ENCODE results near the gene SBF2. TPM values are rescaled to one million over a fixed set of nuclear protein-coding genes. Genes with fewer than 3 reads are reported as not detected.

SBF2 gene
- total RNA-seq, 3 donors from 2014 or later (not counting 1 experiment from before 2014, with no cell fraction given) = 25.2 to 26.9 (median 26.3) TPM

GRCh38 chr11:9774109-9774508 is 519.9 kb downstream of the SBF2 start:
- no peak overlapping the region for H3K27ac Mint-ChIP-seq
- H3K4me3 Mint-ChIP-seq = no peak overlapping the region
- Histone ChIP-seq H3K9me3 (ENCODE audit: control insufficient read depth, insufficient read depth, low read length) (no peaks in the 10 kb centered on the region), H3K36me3 (ENCODE audit: control insufficient read depth, insufficient read depth, low read length) (no peaks in the 10 kb centered on the region), H3K27ac (ENCODE audit: low read length) (no peak overlapping the region), H3K4me1 (ENCODE audit: control insufficient read depth, insufficient read depth, low read length) (no peaks in the 10 kb centered on the region), H3K27me3 (ENCODE audit: control insufficient read depth, insufficient read depth, low read length) (no peaks in the 10 kb centered on the region), H3K4me3 (ENCODE audit: low read length) (no peak overlapping the region)
- TF ChIP-seq CTCF (IDR thresholded peaks at IDR 0.05) = no peak
- H3K36me3 Mint-ChIP-seq = no peaks in the 10 kb centered on the region
- H3K9me3 Mint-ChIP-seq = no peaks in the 10 kb centered on the region
- DNase-seq (no peak), ATAC-seq (no peak)
- H3K27me3 Mint-ChIP-seq (ENCODE audit: low read depth in 2 of 2) = no peaks in the 10 kb centered on the region
- H3K4me1 Mint-ChIP-seq = no peaks in the 10 kb centered on the region
- intact Hi-C loops (cut with micrococcal nuclease) = no loop called here

GRCh38 chr11:9773524-9773923 is 520.5 kb downstream of the SBF2 start:
- Mint-ChIP-seq H3K27ac (no peak overlapping the region), H3K36me3 (no peaks in the 10 kb centered on the region), H3K27me3 (ENCODE audit: low read depth in 2 of 2) (no peaks in the 10 kb centered on the region), H3K4me3 (no peak overlapping the region), H3K4me1 (no peaks in the 10 kb centered on the region), H3K9me3 (no peaks in the 10 kb centered on the region)
- 100% methylated on average over 1 of the region's 2 CpGs for WGBS (ENCODE audit: insufficient coverage)
- Histone ChIP-seq H3K4me3 (ENCODE audit: low read length) (no peak overlapping the region), H3K36me3 (ENCODE audit: control insufficient read depth, insufficient read depth, low read length) (no peaks in the 10 kb centered on the region), H3K9me3 (ENCODE audit: control insufficient read depth, insufficient read depth, low read length) (no peaks in the 10 kb centered on the region), H3K4me1 (ENCODE audit: control insufficient read depth, insufficient read depth, low read length) (no peaks in the 10 kb centered on the region), H3K27me3 (ENCODE audit: control insufficient read depth, insufficient read depth, low read length) (no peaks in the 10 kb centered on the region), H3K27ac (ENCODE audit: low read length) (no peak overlapping the region)
- ATAC-seq (no peak), DNase-seq (no peak)
- no peak for TF ChIP-seq CTCF (IDR thresholded peaks at IDR 0.05)
- intact Hi-C loops (cut with micrococcal nuclease) = no loop called here

- no peak for DNase-seq
- intact Hi-C loops (cut with micrococcal nuclease) = no loop called here
- Mint-ChIP-seq H3K36me3 (no peaks in the 10 kb centered on the region), H3K4me3 (no peak overlapping the region), H3K27ac (no peak overlapping the region), H3K27me3 (ENCODE audit: low read depth in 2 of 2) (no peaks in the 10 kb centered on the region), H3K4me1 (no peaks in the 10 kb centered on the region), H3K9me3 (no peaks in the 10 kb centered on the region)
- no peaks in the 10 kb centered on the region for H3K4me1 ChIP-seq (ENCODE audit: control insufficient read depth, insufficient read depth, low read length)
- no peak for TF ChIP-seq CTCF (IDR thresholded peaks at IDR 0.05)
- H3K27ac ChIP-seq (ENCODE audit: low read length) = no peak overlapping the region
- no peak overlapping the region for H3K4me3 ChIP-seq (ENCODE audit: low read length)
- no peaks in the 10 kb centered on the region for H3K36me3 ChIP-seq (ENCODE audit: control insufficient read depth, insufficient read depth, low read length)
- no peaks in the 10 kb centered on the region for H3K9me3 ChIP-seq (ENCODE audit: control insufficient read depth, insufficient read depth, low read length)
- no peaks in the 10 kb centered on the region for H3K27me3 ChIP-seq (ENCODE audit: control insufficient read depth, insufficient read depth, low read length)
- ATAC-seq = no peak
- WGBS (ENCODE audit: insufficient coverage) = 99% methylated on average over 4 of the region's 4 CpGs
Measured at GRCh38 chr11:9772218-9772617, 521.8 kb downstream of the SBF2 start.

- no peak for TF ChIP-seq CTCF (IDR thresholded peaks at IDR 0.05)
- Mint-ChIP-seq H3K4me3 (no peak overlapping the region), H3K36me3 (no peaks in the 10 kb centered on the region), H3K4me1 (no peaks in the 10 kb centered on the region), H3K9me3 (no peaks in the 10 kb centered on the region), H3K27me3 (ENCODE audit: low read depth in 2 of 2) (no peaks in the 10 kb centered on the region), H3K27ac (no peak overlapping the region)
- 100% methylated on average over 1 of the region's 1 CpG for WGBS (ENCODE audit: insufficient coverage)
- no peaks in the 10 kb centered on the region for H3K4me1 ChIP-seq (ENCODE audit: control insufficient read depth, insufficient read depth, low read length)
- no peaks in the 10 kb centered on the region for H3K27me3 ChIP-seq (ENCODE audit: control insufficient read depth, insufficient read depth, low read length)
- intact Hi-C loops (cut with micrococcal nuclease) = no loop called here
- H3K27ac ChIP-seq (ENCODE audit: low read length) = no peak overlapping the region
- H3K4me3 ChIP-seq (ENCODE audit: low read length) = no peak overlapping the region
- no peaks in the 10 kb centered on the region for H3K36me3 ChIP-seq (ENCODE audit: control insufficient read depth, insufficient read depth, low read length)
- DNase-seq (no peak), ATAC-seq (no peak)
- no peaks in the 10 kb centered on the region for H3K9me3 ChIP-seq (ENCODE audit: control insufficient read depth, insufficient read depth, low read length)
Measured at GRCh38 chr11:9771071-9771511, 522.9 kb downstream of the SBF2 start.

Measured in natural killer cell (primary cell).